ENCODE results near the gene DUSP2.

Gene DUSP2

DNA sequence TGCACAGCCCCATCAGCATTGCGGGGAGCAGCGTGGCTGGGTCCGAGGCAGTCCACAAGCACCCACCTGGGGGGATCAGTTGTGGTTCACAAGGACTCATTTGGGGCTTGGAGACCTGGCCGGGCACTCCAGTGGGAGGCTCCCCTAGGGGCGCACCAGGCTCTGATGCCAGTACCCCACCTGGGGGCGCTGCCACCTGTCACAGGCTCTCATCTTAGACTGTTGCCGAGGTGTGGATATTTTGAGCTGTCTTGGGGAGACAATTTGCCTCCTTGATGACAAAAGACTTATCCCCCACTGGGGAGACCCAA, 31.9 kb downstream of the DUSP2 start:
- DNase-seq, result no peak

DNA sequence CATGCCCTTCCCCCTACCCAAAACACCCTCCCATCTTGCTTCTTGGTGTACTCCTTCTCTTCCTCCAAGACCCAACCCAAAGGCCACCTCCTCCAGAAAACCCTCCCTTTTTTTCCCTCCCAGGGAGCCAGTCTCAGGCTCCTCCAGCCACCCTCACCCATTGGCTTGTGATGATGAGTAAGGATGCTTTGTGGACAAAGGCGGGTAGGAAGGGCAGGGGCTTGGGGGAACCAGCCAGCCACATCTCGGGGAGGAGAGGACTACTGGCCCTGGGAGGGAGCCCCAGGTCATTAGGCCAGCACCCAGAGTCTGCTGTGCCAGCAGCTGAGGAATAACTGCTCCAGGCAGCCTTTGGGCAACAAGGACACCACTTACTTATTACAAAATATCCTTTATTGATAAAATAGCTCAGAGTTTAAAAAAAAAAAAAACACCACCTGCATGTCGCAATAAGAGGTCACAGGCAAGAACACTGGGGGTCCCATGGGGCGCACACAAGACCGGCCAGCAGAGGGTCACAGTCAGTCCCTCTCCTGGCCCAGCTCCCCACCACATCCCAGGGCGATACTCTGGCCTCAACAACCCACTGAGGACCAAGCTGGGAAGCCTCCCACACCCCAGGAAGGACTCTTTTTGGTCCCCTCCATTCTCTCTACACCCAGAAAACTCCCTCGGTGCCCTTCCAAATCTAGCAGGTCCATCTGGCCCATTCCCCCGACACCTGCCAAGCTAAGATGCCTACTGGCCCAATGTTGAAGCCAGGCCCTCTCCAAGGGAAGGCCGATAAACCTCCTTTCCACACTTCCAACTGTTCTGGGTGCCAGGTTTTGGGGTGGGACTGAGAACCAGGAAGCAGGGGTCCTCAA, 32.5 kb downstream of the DUSP2 start:
- no peak for DNase-seq

DNA sequence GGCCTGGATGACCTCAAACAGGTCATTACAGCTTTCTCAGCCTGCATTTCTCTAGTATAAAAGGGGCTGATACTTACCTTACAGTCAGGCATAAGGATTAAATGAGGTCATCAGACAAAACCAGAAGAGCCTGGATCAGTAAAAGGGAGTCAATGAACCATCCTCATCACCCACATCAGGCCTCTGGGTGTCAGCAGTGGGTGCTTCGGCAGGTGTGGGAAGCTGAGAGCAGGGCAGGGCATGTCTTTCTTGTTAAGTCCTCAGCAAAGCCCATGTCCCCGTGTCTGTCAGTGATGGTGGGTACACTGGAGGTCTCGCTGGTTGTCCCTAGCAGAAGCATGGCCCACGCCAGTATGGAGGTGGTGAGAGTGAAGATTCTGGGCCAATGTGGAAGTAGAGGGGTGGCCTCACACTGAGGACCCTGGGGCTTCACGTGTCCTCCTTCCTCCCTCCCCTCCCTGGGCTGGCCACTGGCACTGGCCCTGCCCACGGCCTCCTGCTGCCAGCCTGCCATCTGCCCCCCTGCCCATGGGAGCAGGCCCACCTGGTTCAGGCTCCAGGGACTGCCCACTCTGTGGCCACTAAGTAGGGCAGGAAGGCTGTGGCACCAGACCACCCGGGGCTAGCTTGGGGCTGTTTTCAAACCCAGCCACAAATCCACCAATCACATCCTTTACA, 33.3 kb downstream of the DUSP2 start:
- DNase-seq, result no peak

DNA sequence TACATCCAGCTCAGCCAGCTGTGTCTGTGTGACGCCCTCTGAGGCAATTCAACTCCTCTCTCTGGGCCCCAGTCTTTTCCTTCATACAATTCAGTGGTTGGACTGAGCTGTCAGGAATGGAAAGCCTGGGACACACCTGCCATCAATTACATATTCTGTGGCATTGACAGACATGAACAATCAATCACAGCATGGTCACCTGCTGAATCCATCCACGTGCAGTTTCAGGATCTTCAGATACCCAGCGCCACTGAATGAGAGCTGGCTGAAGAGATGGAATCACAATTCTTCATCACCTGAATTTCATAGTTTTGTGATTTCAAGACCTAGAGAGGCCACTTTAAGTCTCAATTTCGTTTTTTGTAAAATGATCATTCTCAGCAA, 34.0 kb downstream of the DUSP2 start:
- no peak for DNase-seq

DNA sequence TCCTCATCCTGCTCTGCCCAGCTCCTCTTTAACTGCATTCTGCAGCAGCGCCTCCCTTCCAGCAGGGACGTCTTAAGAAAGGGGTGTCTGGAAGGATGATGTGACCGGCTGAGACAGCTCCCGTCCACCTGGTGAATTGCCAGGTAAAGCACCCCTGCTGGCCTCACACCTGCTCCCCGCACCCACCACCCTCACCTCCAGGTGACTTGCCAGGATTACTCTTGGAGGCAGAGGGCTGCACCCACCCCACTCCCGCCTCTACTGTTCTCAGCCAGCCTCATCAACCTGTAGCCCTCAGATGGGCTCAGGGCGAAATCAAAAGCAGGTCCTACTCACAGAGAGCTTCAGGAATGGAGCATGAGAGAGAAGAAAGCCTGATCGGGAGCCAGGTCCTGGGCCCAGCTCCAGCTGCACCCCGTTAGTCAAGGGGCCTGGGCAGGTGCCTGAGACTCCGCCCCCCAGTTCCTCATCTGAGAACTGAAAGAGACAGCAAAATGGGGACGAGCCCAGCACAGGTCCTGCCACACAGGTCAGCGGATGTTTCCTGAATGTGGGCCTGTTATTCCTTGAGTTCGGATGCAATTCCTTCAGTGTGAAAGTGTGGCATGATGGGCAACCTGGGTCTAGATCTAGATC, 34.5 kb downstream of the DUSP2 start:
- no peak for DNase-seq

DNA sequence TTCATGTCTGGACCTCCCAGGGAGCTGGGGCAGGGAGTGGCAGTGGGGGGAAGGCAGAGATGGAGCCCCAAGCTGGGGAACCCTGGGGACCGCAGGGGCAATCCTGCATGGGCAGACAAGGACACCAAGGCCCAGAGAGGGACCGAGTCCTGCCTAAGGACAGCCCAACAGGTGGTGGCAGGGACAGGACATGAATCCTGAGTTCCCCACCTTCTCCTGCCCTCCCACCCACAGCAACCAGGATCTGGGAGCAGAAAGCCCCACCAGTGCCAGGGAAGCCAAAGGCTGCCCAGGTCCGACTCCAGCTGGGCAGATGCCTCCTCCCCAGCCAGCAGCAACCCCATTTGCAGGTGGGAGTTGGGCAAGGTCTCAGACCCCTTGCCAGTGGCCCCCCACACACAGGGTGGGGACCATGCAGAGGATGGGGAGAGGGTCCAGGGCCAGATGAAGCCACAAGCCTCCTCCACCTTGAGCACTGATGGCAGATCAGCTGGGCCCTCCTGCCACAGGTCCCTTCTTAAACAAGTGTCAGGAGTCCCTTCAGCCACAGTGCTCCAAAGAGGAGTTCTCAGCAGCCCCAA, 35.2 kb downstream of the DUSP2 start:
- no peak for DNase-seq

DNA sequence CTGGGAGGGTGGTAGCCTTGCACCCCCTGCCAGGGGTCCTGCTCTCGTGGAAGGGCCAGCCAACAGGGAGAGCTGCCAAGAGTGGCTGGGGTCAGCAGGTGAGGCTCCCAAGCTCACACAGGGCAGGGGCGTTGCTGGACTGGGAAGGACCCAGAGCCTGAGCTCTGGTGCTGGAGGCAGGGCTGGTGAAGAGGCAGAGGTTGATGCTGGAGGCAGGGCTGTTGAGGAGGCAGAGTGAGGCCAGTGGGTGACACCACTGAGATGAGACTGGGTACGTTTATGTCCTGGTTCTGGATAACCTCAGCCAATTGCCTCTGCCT, 35.9 kb downstream of the DUSP2 start:
- DNase-seq, result no peak

DNA sequence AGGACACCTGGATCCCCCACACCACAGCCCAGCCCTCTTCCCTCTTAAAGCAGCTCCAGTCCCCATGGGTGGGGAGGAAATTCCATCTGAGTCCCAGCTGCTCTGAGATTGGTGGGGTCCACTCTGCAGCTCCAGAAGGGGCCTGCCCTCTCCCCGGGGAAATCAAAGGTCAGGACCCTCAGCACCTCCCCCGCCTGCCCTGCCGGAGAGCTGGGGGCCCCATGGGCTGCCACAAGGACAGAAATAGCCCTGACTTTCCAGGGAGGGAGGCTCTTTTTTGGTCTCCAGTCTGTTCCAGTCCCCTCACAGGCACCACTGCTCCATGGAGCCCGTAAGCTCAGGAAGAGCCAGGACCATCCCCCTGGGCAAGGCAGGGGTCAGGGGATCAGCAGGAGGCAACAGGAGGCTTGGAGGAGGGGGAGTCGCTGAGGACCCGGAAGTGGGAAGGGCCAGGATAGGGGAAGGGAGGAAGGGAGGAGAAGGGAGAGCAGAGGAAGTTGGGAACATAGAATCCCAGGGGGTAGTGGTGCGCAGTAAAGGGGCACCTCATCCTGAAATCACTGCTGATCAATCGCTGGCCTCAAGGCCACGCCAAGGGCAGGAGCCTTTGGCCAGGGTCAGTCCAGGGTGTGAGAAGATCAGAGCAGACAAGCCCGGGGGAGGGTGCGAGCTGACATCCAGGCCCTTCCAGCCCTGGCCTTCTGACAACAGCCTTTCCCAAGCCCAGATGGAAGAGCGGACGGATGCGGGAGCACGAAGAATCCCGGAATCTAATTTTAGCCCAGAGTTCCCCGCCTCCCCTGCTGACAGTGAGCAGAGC, 36.5 kb downstream of the DUSP2 start:
- no peak for DNase-seq

DNA sequence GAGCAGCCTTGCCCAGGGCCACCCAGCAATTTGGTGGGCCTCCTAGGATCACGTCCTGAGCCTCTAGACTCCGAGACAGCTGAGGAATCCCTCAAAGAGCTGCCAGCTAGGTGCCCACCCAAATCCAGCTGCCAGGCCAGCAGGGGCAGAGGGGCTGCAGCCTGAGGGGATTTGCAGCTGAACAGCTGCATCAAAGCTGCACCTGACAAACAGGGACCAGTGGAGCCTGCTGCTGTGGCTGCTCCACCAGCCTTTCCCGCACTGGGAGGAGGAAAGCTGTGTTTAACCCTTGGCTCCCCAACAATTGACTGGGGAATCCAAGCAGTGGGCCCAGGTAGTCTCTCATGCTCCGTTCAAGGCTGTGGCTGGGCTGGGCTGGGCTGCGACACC, 37.1 kb downstream of the DUSP2 start:
- DNase-seq, result no peak

DNA sequence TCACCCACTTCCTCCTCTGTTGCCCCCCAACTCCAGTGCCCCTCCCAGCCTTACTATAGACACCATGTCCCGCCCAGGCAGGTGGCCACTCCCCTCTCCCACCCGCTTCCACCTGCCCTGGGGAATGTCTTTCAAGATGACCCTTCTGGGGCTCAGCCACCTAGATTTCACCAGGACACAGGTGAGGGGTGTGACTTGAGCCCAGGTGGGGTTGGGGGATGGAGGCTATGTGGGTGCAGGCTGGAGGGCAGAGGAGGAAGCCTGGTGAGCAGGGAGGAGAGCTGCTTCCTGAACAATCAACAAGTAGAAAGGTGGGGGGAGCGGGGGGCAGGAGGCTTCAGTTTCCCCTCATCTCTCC, 37.6 kb downstream of the DUSP2 start:
- no peak for DNase-seq

DNA sequence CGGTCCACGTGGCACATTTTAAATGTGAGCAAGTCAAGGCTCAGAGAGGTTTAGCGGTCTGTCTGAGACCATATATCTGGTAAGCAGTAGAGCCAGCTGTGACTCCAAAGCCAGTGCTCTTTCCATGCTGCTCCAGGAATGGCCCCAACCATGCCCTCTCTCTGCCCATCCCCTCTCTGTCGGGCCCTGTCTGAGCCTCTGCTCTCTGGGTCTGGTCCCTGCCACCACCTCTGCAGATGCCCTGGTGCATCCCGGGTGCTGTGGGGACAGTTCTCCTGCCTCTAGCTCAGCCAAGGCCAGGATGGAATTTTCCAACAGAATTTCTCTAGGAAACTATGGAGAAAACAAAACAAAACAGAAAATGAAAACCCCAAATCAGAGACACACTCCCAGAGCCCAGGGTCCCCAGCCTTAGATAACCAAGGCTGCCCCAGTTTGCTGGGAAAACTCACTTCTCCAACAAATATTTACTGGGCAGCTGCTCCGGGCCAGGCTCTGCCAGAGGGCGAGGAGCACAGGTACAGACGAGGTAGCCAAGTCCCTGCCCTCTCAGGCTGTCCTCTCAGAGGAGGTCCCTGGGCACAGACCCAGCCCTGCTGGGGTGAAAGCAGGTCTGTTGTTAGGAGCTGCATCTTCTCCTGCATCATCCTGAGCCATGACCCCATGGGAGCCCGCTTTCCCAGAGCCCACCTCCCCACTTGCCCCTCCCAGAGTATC, 38.1 kb downstream of the DUSP2 start:
- no peak for DNase-seq

DNA sequence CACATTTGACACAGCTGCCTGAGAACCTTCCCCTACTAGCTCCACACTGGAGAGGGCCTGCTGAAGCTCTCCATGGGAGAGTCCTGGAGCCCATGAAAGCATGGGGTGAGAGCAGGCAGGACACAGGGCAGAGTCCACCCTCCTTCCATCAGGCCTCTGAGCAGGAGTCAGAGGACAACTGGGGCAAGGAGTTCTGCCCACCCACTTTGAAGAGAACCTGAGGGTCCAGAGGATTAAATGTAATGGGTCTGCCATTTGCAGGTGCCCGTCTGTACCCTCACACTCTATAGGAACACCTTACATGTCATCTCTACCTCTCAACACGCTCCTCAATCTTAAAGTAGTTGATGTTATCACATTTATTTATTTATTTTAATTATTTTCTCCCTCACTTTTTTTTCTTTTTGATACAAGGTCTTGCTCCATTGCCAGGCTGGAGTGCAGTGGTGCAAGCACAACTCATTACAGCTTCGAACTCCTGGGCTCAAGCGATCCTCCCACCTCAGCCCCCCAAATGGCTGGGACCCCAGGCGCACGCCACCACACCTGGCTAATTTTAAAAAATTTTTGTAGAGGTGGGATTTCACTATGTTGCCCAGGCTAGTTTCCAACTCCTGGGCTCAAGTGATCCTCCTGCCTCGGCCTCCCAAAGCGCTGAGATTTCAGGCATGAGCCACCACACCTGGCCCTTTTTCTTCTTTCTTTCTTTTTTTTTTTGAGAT, 39.1 kb downstream of the DUSP2 start:
- DNase-seq, result no peak

DNA sequence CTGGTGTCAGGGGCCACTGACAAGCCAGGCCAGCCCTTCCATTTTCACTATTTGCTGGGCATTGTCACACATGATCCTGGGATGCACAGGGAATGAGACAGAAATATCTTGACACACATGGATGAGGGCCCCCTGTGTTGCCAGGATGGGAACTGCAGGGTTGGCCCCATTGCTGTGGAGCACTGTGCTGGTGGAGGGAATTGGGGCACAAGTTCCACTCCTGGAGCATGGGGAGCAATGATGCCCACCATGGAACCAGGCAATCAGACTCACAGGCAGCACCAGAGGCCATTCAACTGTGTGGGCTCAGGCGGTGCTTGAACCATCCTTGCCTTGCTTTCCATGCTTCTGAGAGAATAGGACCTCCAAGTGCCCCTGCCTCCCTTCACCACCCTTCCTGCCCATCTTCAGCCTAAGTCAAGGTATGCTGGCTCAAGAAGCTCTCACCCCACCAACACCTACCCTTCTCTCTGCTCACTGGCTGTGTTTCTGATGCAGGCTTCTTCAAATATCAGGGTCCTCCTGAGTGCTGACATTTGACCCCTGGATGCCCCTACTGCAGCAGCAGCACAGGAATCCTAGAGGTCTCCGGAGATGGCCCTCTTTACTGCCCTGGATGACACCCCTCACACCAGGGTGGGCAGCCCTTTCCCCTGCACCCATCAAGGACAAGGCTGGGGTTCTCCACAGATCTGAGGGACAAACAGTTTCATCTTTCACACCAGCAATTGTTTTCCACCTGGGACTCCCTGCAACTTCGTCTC, 39.9 kb downstream of the DUSP2 start:
- no peak for DNase-seq

DNA sequence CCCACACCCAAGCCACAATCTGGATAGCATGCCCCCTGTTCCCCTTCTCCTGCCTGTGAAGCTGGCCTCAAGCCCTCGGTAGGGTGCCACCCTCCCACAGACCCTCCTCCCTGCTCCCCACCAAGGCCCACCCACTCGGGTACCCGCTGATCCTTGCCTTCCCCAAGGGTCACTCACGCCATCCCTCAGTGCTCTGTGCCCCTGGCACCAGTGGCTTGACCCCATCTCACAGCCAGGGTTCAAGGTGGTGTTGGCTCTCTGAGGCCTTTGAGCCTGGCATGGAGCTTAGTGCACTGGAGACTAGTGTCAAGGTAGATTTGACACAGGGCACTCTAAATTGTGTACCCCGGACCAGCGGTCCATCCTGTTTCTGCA, 40.8 kb downstream of the DUSP2 start:
- no peak for DNase-seq

DNA sequence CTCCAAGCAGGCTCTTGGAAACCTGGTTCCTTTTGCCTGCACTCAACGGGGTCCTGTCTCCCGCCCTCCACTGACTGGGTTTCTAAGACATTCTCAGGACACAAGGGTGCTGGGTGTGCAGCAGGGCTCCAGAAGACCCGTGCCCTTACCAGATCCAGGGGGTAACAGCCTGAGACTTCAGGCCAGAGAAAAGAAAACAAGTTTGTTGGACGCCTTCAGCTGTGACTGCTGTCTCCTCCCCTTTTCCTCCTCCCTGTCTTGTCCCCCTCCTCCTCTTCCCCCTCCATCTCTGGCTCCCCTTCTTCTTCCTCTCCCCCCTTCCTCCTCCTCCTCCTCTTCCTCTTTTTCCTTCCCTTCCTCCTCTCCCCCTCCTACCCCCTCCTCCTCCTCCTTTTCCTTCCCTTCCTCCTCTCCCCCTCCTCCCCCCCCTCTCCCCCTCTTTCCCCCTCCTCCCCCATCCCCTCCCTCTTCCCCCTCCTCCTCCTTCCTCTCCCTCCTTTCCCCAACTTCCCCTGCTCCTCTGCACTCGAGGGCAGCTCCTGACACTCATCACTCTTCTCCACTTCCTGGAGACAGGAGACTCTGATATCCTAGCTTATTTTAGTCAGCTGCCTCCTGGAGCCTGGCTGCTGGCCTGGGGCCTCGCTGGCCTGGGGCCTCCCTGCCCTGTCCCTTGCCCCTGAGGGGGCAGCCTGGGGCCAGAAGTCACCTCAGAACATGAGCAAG, 41.3 kb downstream of the DUSP2 start:
- no peak for DNase-seq

DNA sequence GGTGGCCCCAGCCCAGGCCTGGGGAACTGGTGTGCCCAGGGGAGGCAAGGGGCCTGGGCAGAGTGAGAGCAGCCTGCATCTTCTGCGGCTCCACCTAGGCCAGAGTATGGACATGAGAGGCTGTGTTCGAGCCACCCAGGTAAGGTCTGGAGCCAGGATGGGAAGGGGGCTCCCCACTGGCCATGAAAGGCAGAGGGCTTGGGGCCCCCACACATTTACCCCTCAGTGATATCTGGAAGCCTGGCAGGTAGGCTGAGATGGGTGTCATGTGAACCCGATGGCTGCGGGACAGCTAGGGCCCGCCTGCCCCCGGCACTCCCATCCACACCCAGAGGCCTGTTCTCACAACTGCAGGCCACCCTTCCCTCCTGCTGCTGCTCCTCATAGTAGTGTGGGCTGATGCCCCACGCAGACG, 42.0 kb downstream of the DUSP2 start:
- no peak for DNase-seq

DNA sequence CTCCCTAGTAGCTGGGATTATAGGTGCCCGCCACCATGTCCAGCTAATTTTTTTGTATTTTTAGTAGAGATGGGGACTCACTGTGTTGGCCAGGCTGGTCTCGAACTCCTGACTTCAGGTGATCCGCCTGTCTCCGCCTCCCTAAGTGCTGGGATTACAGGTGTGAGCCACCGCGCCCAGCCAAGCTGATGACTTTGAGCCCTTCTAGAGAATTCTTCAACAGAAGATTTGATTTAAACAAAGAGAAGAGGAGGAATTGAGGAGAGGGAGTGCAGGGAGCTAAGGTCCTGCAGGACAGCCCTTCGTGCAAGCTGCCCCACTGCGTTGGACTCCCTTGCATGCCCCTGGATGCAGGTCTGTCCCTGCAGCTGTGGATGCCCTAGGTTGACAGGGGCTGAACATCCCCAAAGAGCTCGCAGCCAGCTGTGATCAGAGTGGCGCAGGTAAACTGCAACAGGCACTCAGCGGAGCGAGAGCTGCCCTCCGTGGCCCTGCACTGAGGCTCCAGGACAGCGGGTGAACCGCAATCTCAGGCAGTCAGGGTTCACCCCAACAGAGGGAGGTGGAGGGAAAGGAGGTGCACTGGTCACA, 42.5 kb downstream of the DUSP2 start:
- DNase-seq, result no peak

DNA sequence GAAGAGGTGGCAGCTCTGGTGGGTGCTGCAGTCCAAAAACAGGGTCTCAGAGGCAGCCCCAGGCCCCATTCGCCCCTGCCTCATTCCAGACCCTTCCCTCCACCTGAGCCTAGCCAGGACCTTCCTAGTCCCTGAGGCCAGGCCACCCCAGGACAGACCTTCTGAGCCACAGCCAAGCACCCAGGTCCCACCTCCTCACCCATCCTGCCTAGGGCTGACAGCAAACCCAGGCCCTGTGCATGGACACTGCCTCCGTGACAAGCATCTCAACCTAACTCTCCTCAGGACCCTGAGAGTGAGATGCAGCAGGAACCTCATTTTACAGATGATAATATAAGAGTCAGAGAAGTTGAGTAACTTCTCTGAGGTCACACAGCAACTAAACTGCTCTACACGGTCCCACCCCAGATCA, 44.3 kb downstream of the DUSP2 start:
- DNase-seq, result no peak

DNA sequence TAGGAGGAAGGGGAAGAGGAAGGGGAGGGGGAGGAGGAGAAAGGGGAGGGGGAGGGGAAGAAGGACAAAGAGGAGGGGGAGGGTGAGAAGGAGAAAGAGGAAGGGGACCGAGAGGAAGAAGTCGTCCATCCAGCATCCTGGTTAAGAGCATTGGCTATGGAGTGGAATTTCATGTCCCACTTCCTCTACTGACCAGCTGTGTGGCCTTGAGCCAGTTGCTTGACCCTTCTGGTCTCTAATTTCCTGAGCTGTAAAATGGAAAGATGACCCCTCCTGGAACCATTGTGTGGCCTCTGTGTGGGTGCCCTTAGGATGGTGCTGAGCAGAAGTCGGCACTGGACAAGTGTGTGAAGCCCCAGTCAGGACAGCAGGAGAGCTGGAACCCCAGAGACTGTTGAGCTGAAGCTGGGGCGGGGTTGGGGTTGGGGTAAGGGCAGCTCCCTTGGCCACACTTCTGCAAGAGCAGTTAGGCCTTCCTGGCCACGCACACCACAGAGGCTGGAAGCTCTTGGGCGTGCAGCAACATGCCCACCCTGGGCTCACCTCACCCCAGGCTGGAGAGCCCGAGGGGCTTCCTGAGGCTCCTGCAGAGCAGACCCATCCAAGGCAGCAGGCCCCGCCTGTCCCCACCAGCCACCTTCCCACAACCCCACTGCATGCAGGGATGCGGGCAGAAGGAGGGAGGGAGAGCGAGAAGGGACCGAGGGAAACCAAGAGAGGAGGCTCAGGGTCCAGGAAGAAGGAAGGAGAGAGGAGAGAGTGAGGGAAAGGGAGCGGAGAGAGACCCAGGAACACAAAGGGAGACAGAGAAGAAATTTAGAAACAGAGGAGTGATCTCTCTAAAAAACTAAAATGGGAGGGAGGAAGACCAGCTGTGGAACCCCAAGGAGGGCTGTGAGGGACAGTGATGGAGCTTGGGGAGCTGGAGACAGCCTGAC, 45.1 kb downstream of the DUSP2 start:
- no peak for DNase-seq

Data from CD4-positive, alpha-beta T cell treated with Interleukin-1 beta for 1 hour (primary cell).